ENCODE measurements around the gene HPCAL1.

HPCAL1 gene

DNA sequence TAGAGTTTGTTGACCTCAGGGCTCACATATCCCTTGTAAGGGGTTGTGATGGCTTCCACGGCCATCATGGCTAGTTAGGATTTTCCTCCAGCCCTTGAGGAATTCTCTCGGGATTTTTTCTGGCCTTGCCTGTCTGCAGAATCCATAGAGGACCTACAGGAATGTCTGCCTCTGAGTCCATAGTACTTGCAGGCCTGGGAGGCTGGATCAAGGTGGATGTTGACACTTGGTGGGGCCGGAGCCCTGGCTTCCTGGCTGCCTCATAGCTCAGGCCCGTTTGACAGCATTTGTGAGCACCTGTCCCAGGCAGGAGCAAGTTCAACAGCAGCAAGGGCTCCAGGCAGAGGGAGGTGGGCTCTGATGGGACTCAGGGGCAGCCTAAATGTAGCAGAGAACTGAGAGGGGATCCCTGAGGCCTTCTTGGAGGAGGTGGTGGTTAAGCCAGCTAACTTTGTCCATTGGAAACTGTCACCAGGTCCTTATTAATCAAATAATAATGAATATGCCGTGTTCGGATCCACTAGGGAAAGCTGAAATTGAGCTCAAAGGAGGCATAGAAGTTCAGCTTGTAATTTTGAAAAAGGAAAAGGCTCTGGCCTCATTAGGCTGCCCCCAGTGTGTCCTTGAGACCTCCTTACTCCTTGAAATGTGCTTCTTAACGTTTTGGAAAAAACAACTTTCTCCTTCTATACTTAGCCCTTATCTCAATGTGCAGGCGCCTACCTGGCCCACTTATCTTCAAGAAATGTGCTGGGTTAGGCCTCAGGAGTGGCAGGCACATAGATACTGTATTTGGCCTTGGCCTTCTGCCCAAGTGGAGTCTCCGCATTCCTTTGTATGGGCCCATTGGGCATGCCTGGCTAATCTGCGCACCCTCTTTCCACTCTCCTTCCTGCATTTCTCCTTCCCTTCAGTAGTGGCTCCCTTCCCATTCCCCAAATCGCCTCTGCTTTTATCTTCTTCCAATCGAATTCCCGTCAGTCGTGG lies 66.9 kb downstream of the HPCAL1 start:
- no peak for DNase-seq (ENCODE audit: extremely low spot score)
- ChIA-PET CTCF (no interaction called here), POLR2A (no interaction called here)
- TF ChIP-seq, protein P1, sequence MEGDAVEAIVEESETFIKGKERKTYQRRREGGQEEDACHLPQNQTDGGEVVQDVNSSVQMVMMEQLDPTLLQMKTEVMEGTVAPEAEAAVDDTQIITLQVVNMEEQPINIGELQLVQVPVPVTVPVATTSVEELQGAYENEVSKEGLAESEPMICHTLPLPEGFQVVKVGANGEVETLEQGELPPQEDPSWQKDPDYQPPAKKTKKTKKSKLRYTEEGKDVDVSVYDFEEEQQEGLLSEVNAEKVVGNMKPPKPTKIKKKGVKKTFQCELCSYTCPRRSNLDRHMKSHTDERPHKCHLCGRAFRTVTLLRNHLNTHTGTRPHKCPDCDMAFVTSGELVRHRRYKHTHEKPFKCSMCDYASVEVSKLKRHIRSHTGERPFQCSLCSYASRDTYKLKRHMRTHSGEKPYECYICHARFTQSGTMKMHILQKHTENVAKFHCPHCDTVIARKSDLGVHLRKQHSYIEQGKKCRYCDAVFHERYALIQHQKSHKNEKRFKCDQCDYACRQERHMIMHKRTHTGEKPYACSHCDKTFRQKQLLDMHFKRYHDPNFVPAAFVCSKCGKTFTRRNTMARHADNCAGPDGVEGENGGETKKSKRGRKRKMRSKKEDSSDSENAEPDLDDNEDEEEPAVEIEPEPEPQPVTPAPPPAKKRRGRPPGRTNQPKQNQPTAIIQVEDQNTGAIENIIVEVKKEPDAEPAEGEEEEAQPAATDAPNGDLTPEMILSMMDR (IDR thresholded peaks at IDR 0.05; ENCODE audit: control extremely low read depth, extremely low read depth, low read depth, missing control alignments) = no peak

DNA sequence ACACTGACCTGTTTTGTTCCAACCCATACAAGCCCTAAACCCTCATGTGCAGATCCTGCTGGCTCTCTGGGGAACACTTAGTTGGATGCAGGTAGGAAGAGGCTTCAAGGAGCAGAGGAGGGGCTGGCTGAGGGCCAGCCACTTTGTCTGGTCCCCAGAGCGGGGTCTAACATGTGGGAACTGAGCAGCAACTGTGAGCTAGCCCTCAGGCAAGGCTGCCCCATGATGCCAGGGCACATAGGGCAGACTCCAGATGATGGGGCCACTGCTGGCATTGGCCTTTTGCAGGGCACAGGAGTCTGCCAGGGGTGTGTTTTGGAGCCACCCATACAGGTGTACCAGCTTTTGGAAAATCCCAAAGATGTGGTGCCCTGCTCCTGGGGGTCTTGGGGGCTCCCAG lies 67.7 kb downstream of the HPCAL1 start:
- POLR2A ChIA-PET = no interaction called here
- no peak for DNase-seq (ENCODE audit: extremely low spot score)
- CTCF ChIA-PET = no interaction called here
- TF ChIP-seq, protein P1 (IDR thresholded peaks at IDR 0.05; ENCODE audit: control extremely low read depth, extremely low read depth, low read depth, missing control alignments) = no peak

- TF ChIP-seq, protein P1 (IDR thresholded peaks at IDR 0.05; ENCODE audit: control extremely low read depth, extremely low read depth, low read depth, missing control alignments) = no peak
- ChIA-PET POLR2A (no interaction called here), CTCF (no interaction called here)
- no peak for DNase-seq (ENCODE audit: extremely low spot score)
Measured at GRCh38 chr2:10370895-10371294, 68.2 kb downstream of the HPCAL1 start.

DNA sequence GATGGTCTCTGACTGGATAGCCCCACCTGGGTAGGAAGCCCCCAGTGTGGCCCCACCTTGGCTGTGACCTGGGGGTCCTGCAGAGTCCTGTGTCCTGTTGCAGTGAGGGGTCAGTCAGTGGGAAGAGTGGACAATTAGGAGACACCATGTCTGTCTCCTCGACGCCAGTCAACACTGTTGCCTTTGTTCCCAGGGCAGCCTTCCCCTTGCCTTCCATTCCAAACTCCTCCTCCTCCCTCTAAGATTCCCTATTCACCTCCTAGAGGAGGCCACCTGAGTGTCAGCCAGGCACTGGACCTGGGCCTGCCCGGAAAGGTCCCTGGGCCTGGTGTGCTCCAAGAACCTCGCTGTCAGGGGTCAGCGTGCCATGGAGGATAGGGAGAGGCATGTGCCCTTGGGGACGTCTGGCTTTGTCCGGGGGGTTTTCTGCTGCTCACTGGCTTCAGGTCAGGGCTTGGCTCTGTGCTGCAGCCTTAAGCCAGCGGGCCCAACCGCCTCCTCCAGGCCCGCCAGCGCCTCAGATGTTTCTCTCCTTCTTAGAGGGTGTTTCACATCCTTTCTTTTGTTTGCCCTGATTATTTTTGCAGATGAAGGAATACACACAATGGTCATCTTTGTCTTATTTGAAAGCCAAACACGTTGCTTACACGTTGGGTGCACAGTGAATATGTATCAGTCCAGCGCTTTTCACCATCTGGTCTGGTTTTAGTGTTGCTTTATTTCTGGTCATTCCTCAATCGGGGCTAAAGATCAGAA lies 68.9 kb downstream of the HPCAL1 start:
- ChIA-PET CTCF (interaction anchor here (0.8 kb wide), 1 partner anchor 37 kb away, joined by 3 read pairs; no protein-coding TSS in a partner anchor), POLR2A (no interaction called here)

DNA sequence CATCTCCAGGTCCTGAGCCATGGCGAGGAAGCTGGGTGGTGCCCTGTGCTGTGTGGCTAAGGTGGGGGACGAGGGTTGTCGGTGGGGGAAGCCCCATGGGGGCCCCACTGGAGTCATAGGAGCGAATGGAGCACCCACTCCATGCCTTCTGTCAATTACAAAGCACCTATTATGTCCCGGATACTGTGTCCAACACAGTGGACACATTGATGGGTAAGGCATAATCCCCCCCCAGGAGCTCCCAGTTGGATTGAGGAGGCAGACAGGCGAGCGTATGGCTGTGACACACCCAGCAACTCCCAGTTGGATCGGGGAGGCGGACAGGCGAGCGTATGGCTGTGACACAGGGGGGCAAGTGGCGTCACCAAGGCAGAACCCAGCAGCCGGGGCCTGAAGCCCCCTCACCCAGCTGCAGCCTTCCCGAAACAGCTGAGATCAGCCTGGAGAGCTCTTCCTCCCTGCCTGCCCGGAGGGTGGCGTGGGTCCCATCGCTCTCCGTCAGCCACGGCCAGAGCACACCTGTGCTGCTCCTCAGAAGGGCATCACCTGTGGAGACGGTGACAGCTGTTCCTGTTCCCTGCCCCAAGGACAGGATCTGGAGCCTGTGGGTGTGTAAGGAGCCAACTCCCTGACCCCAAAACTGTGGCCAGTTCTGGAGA lies 69.6 kb downstream of the HPCAL1 start:
- TF ChIP-seq, protein P1 (IDR thresholded peaks at IDR 0.05; ENCODE audit: control extremely low read depth, extremely low read depth, low read depth, missing control alignments) = no peak
- POLR2A ChIA-PET = no interaction called here
- no peak for DNase-seq (ENCODE audit: extremely low spot score)
- CTCF ChIA-PET = interaction anchor here (0.8 kb wide), 1 partner anchor 37 kb away, joined by 3 read pairs; no protein-coding TSS in a partner anchor

More for the DNA sequence above, 68.9 kb downstream of the HPCAL1 start:
- no peak for DNase-seq (ENCODE audit: extremely low spot score)
- TF ChIP-seq, protein P1 (IDR thresholded peaks at IDR 0.05; ENCODE audit: control extremely low read depth, extremely low read depth, low read depth, missing control alignments) = no peak

GRCh38 chr2:10372862-10373240 lies 70.1 kb downstream of the HPCAL1 start:
- CTCF ChIA-PET = interaction anchor here (0.8 kb wide), 1 partner anchor 36 kb away, joined by 3 read pairs; no protein-coding TSS in a partner anchor
- TF ChIP-seq, protein P1 (IDR thresholded peaks at IDR 0.05; ENCODE audit: control extremely low read depth, extremely low read depth, low read depth, missing control alignments) = no peak
- POLR2A ChIA-PET = no interaction called here
- no peak for DNase-seq (ENCODE audit: extremely low spot score)

All from GM10248 (cell line).